A549 (cell line): Measurements from ENCODE around the gene RXRG.

Experiments
- CHD2 ChIP-seq: fragments of 150-350 bp; IDR thresholded peaks from 2 replicates; pipeline ENCODE4 v1.6.1; 2014; ENCODE audit warnings: low read length; ENCODE audit not compliant: partially characterized antibody
- FOXS1 ChIP-seq: fragments of 250-450 bp; sonication (Bioruptor Pico); IDR thresholded peaks from 2 replicates; pipeline ENCODE4 v1.5.0; 2020; ENCODE audit warnings: mild to moderate bottlenecking, moderate library complexity
- KDM1A ChIP-seq: fragments of 200-600 bp; sonication (generic); IDR thresholded peaks from 2 replicates; pipeline ENCODE4 v1.6.1; 2016; ENCODE audit warnings: low read depth, mild to moderate bottlenecking
- NFE2L2 ChIP-seq: fragments of 150-350 bp; conservative IDR thresholded peaks from 2 replicates; pipeline ENCODE4 v1.6.1; 2014; ENCODE audit warnings: low read length
- NR3C1 ChIP-seq: fragments of >200 bp; sonication (Bioruptor Twin); formaldehyde crosslinking; IDR thresholded peaks from 3 replicates; pipeline ENCODE4 v1.6.1; 2017
- POLR2A ChIP-seq: IDR thresholded peaks from 2 replicates; pipeline ENCODE4 v1.6.1; 2012; ENCODE audit warnings: mild to moderate bottlenecking, low read length
- POLR2AphosphoS2 ChIP-seq: conservative IDR thresholded peaks from 2 replicates; pipeline ENCODE4 v1.6.1; 2012; ENCODE audit warnings: low read length, improper control_type of control experiment, inconsistent platforms
- SMC3 ChIP-seq: fragments of >200 bp; sonication (Bioruptor Twin); formaldehyde crosslinking; IDR thresholded peaks from 3 replicates; pipeline ENCODE4 v1.6.1; 2018; ENCODE audit warnings: inconsistent platforms
- ZFP36 ChIP-seq: fragments of 450-650 bp; IDR thresholded peaks from 2 replicates; pipeline ENCODE4 v1.6.1; 2014; ENCODE audit warnings: borderline replicate concordance; ENCODE audit not compliant: partially characterized antibody
- TF ChIP-seq, protein P1 (sequence below): fragments of >200 bp; sonication (Bioruptor Twin); formaldehyde crosslinking; IDR thresholded peaks from 3 replicates; pipeline ENCODE4 v1.5.1; 2016
- TF ChIP-seq, protein P2 (sequence below): fragments of 200-600 bp; sonication (generic); IDR thresholded peaks from 2 replicates; pipeline ENCODE4 v1.6.1; 2016; ENCODE audit warnings: antibody characterized with exemption, mild to moderate bottlenecking, moderate library complexity
- TF ChIP-seq, protein P3 (sequence below): fragments of 450-650 bp; IDR thresholded peaks from 2 replicates; pipeline ENCODE4 v1.6.1; 2014; ENCODE audit warnings: antibody characterized with exemption
- TF ChIP-seq, protein P4 (sequence below): IDR thresholded peaks from 2 replicates; pipeline ENCODE4 v1.6.1; 2012
- TF ChIP-seq, protein P5 (sequence below): fragments of 150-350 bp; IDR thresholded peaks from 2 replicates; pipeline ENCODE4 v1.6.1; 2014; ENCODE audit warnings: low read depth, mild to moderate bottlenecking, low read length

DNA sequence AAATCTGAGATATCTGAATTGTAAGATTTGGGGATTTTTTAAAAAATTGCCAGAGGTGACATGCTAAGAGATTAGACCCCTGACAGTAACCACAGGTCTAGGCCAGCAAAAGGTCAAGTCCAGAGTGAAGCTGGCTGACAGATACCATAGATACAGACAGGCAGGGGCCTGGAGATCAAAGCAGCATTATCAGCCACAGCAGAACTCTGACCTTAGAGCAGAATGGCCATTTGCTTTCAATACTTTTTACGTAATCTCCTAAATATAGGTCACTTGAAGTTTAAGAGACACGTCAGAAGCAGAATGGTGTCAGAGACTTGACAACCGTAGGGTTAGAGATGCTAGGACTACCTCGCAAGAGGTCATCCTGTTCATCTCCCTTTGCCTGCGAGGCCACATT, 40.8 kb upstream of the RXRG start:
- TF ChIP-seq CHD2 = no peak
- TF ChIP-seq, protein P1, sequence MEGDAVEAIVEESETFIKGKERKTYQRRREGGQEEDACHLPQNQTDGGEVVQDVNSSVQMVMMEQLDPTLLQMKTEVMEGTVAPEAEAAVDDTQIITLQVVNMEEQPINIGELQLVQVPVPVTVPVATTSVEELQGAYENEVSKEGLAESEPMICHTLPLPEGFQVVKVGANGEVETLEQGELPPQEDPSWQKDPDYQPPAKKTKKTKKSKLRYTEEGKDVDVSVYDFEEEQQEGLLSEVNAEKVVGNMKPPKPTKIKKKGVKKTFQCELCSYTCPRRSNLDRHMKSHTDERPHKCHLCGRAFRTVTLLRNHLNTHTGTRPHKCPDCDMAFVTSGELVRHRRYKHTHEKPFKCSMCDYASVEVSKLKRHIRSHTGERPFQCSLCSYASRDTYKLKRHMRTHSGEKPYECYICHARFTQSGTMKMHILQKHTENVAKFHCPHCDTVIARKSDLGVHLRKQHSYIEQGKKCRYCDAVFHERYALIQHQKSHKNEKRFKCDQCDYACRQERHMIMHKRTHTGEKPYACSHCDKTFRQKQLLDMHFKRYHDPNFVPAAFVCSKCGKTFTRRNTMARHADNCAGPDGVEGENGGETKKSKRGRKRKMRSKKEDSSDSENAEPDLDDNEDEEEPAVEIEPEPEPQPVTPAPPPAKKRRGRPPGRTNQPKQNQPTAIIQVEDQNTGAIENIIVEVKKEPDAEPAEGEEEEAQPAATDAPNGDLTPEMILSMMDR = no peak
- TF ChIP-seq ZFP36 = no peak
- TF ChIP-seq KDM1A = no peak
- no peak for TF ChIP-seq POLR2AphosphoS2
- no peak for TF ChIP-seq SMC3
- no peak for TF ChIP-seq NR3C1
- no peak for TF ChIP-seq POLR2A
- TF ChIP-seq, protein P2, sequence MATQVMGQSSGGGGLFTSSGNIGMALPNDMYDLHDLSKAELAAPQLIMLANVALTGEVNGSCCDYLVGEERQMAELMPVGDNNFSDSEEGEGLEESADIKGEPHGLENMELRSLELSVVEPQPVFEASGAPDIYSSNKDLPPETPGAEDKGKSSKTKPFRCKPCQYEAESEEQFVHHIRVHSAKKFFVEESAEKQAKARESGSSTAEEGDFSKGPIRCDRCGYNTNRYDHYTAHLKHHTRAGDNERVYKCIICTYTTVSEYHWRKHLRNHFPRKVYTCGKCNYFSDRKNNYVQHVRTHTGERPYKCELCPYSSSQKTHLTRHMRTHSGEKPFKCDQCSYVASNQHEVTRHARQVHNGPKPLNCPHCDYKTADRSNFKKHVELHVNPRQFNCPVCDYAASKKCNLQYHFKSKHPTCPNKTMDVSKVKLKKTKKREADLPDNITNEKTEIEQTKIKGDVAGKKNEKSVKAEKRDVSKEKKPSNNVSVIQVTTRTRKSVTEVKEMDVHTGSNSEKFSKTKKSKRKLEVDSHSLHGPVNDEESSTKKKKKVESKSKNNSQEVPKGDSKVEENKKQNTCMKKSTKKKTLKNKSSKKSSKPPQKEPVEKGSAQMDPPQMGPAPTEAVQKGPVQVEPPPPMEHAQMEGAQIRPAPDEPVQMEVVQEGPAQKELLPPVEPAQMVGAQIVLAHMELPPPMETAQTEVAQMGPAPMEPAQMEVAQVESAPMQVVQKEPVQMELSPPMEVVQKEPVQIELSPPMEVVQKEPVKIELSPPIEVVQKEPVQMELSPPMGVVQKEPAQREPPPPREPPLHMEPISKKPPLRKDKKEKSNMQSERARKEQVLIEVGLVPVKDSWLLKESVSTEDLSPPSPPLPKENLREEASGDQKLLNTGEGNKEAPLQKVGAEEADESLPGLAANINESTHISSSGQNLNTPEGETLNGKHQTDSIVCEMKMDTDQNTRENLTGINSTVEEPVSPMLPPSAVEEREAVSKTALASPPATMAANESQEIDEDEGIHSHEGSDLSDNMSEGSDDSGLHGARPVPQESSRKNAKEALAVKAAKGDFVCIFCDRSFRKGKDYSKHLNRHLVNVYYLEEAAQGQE = no peak
- TF ChIP-seq FOXS1 = no peak
- TF ChIP-seq, protein P3, sequence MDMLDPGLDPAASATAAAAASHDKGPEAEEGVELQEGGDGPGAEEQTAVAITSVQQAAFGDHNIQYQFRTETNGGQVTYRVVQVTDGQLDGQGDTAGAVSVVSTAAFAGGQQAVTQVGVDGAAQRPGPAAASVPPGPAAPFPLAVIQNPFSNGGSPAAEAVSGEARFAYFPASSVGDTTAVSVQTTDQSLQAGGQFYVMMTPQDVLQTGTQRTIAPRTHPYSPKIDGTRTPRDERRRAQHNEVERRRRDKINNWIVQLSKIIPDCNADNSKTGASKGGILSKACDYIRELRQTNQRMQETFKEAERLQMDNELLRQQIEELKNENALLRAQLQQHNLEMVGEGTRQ = no peak
- TF ChIP-seq, protein P4, sequence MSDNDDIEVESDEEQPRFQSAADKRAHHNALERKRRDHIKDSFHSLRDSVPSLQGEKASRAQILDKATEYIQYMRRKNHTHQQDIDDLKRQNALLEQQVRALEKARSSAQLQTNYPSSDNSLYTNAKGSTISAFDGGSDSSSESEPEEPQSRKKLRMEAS = no peak
- TF ChIP-seq, protein P5, sequence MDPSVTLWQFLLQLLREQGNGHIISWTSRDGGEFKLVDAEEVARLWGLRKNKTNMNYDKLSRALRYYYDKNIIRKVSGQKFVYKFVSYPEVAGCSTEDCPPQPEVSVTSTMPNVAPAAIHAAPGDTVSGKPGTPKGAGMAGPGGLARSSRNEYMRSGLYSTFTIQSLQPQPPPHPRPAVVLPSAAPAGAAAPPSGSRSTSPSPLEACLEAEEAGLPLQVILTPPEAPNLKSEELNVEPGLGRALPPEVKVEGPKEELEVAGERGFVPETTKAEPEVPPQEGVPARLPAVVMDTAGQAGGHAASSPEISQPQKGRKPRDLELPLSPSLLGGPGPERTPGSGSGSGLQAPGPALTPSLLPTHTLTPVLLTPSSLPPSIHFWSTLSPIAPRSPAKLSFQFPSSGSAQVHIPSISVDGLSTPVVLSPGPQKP = no peak
- TF ChIP-seq NFE2L2 = no peak
